H1 (cell line): ENCODE results near the gene FARS2. TPM values are rescaled to one million over a fixed set of nuclear protein-coding genes. Genes with fewer than 3 reads are reported as not detected.

ENCODE experiments used
- CTCF ChIA-PET: fragments of 300-600 bp; sonication (Branson Sonifier 250); formaldehyde crosslinking; loops from one replicate; lab custom pipeline; 2021; ENCODE audit not compliant: partially characterized antibody; lab: Charles Lee
- POLR2A ChIA-PET: fragments of 300-600 bp; sonication (Branson Sonifier 250); formaldehyde crosslinking; loops from one replicate; lab custom pipeline; 2021; ENCODE audit warnings: inconsistent platforms; ENCODE audit not compliant: partially characterized antibody; lab: Charles Lee
- DNase-seq, 2 experiments: peaks; one replicate each; pipeline versions ENCODE4 v3.0.0 to v3.0.0-alpha.2; 2010 to 2022; ENCODE audit warnings: low spot score in 2 of 2, low read depth in 1 of 2, mixed read lengths in 1 of 2
- FAIRE-seq: peaks from 2 replicates; lab custom pipeline; 2011; peaks lifted over from hg19 to GRCh38; lab: Jason Lieb, UNC
- H2AFZ ChIP-seq: 2 replicates; pipeline ENCODE4 v1.8.1; 2012; ENCODE audit warnings: low read length, inconsistent platforms
- H2AK5ac ChIP-seq: 2 replicates; pipeline ENCODE4 v1.6.1; 2013; ENCODE audit warnings: low read depth, low read length
- H2BK120ac ChIP-seq: replicated peaks from 2 replicates; pipeline ENCODE3; 2013; ENCODE audit warnings: low read depth, low read length, inconsistent platforms
- H2BK12ac ChIP-seq: 2 replicates; pipeline ENCODE4 v1.6.1; 2013; ENCODE audit warnings: low read depth, low read length
- H2BK15ac ChIP-seq: 2 replicates; pipeline ENCODE4 v1.6.1; 2013; ENCODE audit warnings: low read length
- H2BK20ac ChIP-seq: 2 replicates; pipeline ENCODE4 v1.6.1; 2013; ENCODE audit warnings: low read length
- H2BK5ac ChIP-seq: 2 replicates; pipeline ENCODE4 v1.6.1; 2013; ENCODE audit warnings: low read depth, low read length
- H3K14ac ChIP-seq: 2 replicates; pipeline ENCODE4 v1.6.1; 2013; ENCODE audit warnings: inconsistent platforms; ENCODE audit not compliant: insufficient read length
- H3K18ac ChIP-seq: 2 replicates; pipeline ENCODE4 v1.6.1; 2013; ENCODE audit warnings: low read length; ENCODE audit errors: extremely low read depth
- H3K23ac ChIP-seq: 2 replicates; pipeline ENCODE4 v1.6.1; 2013; ENCODE audit warnings: inconsistent platforms; ENCODE audit not compliant: insufficient read length
- H3K23me2 ChIP-seq: 2 replicates; pipeline ENCODE4 v1.6.1; 2013; ENCODE audit warnings: low read depth, low read length
- H3K27ac ChIP-seq: 2 replicates; pipeline ENCODE4 v1.6.1; 2011; ENCODE audit warnings: low read depth, low read length, inconsistent platforms
- H3K27me3 ChIP-seq, 4 experiments: replicated peaks in 1 of 4; 1 replicate in 1 of 4; 2 replicates in 3 of 4; pipeline versions ENCODE4 v1.6.1 to v1.8.1; 2011 to 2013; ENCODE audit warnings: low read length in 3 of 4, mild to moderate bottlenecking in 3 of 4, inconsistent platforms in 2 of 4, mixed read lengths in 2 of 4, moderate library complexity in 1 of 4; ENCODE audit not compliant: control insufficient read depth in 3 of 4, insufficient read depth in 3 of 4; ENCODE audit errors: extremely low read depth in 1 of 4
- H3K36me3 ChIP-seq, 4 experiments: 2 replicates each; pipeline versions ENCODE4 v1.6.1 to v1.8.1; 2011 to 2013; ENCODE audit warnings: mild to moderate bottlenecking in 4 of 4, low read length in 3 of 4, moderate library complexity in 2 of 4, control low read depth in 1 of 4, inconsistent platforms in 1 of 4; ENCODE audit not compliant: insufficient read depth in 4 of 4, control insufficient read depth in 2 of 4
- H3K4ac ChIP-seq: replicated peaks from 2 replicates; pipeline ENCODE3; 2013; ENCODE audit warnings: low read length, low read depth, mixed read lengths, inconsistent platforms; ENCODE audit not compliant: insufficient read length
- H3K4me1 ChIP-seq, 4 experiments: replicated peaks in 1 of 4; 1 replicate in 1 of 4; 2 replicates in 3 of 4; pipeline versions ENCODE4 v1.6.1 to v1.8.1; 2011 to 2013; ENCODE audit warnings: low read length in 3 of 4, inconsistent platforms in 2 of 4, mixed read lengths in 1 of 4; ENCODE audit not compliant: insufficient read depth in 4 of 4, control insufficient read depth in 3 of 4
- H3K4me2 ChIP-seq, 2 experiments: 2 replicates each; pipeline versions ENCODE4 v1.6.1 to v1.8.1; 2011 to 2013; ENCODE audit warnings: low read depth in 2 of 2, low read length in 2 of 2, control low read depth in 1 of 2, inconsistent platforms in 1 of 2, mild to moderate bottlenecking in 1 of 2; ENCODE audit not compliant: insufficient read depth in 1 of 2
- H3K4me3 ChIP-seq, 4 experiments: fragments of 200-600, 300-600 bp in 1 of 4; sonication (generic), shearing (Covaris generic), sonication (Bioruptor Twin) in 1 of 4; 2 replicates each; pipeline versions ENCODE4 v1.5.1 to v1.8.1; 2011 to 2016; ENCODE audit warnings: low read length in 4 of 4, low read depth in 3 of 4, control low read depth in 2 of 4, inconsistent platforms in 2 of 4, mild to moderate bottlenecking in 2 of 4, mixed read lengths in 1 of 4, moderate library complexity in 1 of 4; ENCODE audit not compliant: insufficient read depth in 2 of 4; ENCODE audit errors: extremely low read depth in 1 of 4
- H3K56ac ChIP-seq: replicated peaks from 2 replicates; pipeline ENCODE3; 2013; ENCODE audit warnings: low read depth, mild to moderate bottlenecking, mixed read lengths, low read length, inconsistent platforms; ENCODE audit not compliant: insufficient read length
- H3K79me1 ChIP-seq: 2 replicates; pipeline ENCODE4 v1.6.1; 2013; ENCODE audit warnings: low read depth, low read length, control low read depth
- H3K79me2 ChIP-seq, 2 experiments: 2 replicates each; pipeline versions ENCODE4 v1.6.1 to v1.8.1; 2012 to 2013; ENCODE audit warnings: low read length in 2 of 2, mild to moderate bottlenecking in 2 of 2, inconsistent platforms in 1 of 2; ENCODE audit not compliant: insufficient read depth in 2 of 2, control insufficient read depth in 1 of 2
- H3K9ac ChIP-seq, 4 experiments: replicated peaks in 1 of 4; 1 replicate in 1 of 4; 2 replicates in 3 of 4; pipeline versions ENCODE4 v1.6.1 to v1.8.1; 2011 to 2013; ENCODE audit warnings: low read depth in 3 of 4, low read length in 3 of 4, control low read depth in 2 of 4, mild to moderate bottlenecking in 2 of 4, moderate library complexity in 2 of 4, inconsistent platforms in 1 of 4; ENCODE audit errors: extremely low read depth in 1 of 4
- H3K9me3 ChIP-seq, 2 experiments: 2 replicates each; pipeline versions ENCODE4 v1.6.1 to v1.8.1; 2012 to 2013; ENCODE audit warnings: mild to moderate bottlenecking in 2 of 2, moderate library complexity in 2 of 2, control low read depth in 1 of 2, inconsistent platforms in 1 of 2, low read depth in 1 of 2, low read length in 1 of 2, mixed read lengths in 1 of 2; ENCODE audit not compliant: insufficient read depth in 2 of 2
- H4K20me1 ChIP-seq, 2 experiments: replicated peaks in 1 of 2; 2 replicates each; pipeline versions ENCODE3 to v1.8.1; 2011 to 2013; ENCODE audit warnings: inconsistent platforms in 2 of 2, low read length in 2 of 2, mild to moderate bottlenecking in 1 of 2; ENCODE audit not compliant: insufficient read depth in 2 of 2, control insufficient read depth in 1 of 2
- H4K5ac ChIP-seq: 2 replicates; pipeline ENCODE4 v1.6.1; 2013; ENCODE audit warnings: low read length, low read depth, mixed read lengths, inconsistent platforms; ENCODE audit not compliant: insufficient read length
- H4K8ac ChIP-seq: 2 replicates; pipeline ENCODE4 v1.8.0; 2013; ENCODE audit warnings: mild to moderate bottlenecking, moderate library complexity, low read length, inconsistent platforms; ENCODE audit not compliant: insufficient read depth; ENCODE audit errors: extremely low read depth
- H4K91ac ChIP-seq: replicated peaks from 2 replicates; pipeline ENCODE3; 2013; ENCODE audit warnings: low read length, mixed read lengths, inconsistent platforms; ENCODE audit not compliant: insufficient read length
- BACH1 ChIP-seq: IDR thresholded peaks from 2 replicates; pipeline ENCODE4 v1.6.1; 2012; ENCODE audit warnings: low read length, improper control_type of control experiment
- CBX5 ChIP-seq: fragments of 300-800, 300-1000 bp; sonication (generic); IDR thresholded peaks from 2 replicates; pipeline ENCODE4 v1.7.1; 2016; ENCODE audit warnings: antibody characterized with exemption, low read length, low read depth
- CHD1 ChIP-seq: IDR thresholded peaks from 2 replicates; pipeline ENCODE4 v1.6.1; 2012; ENCODE audit warnings: low read depth, low read length, improper control_type of control experiment
- EP300 ChIP-seq, 2 experiments: IDR thresholded peaks; 1 replicate in 1 of 2; 2 replicates in 1 of 2; pipeline ENCODE4 v1.6.1; 2011 to 2012; ENCODE audit warnings: low read depth in 2 of 2, low read length in 2 of 2, mild to moderate bottlenecking in 2 of 2, borderline replicate concordance in 1 of 2, inconsistent platforms in 1 of 2, moderate library complexity in 1 of 2
- FOSL1 ChIP-seq: IDR thresholded peaks from 2 replicates; pipeline ENCODE4 v1.6.1; 2011; ENCODE audit warnings: mild to moderate bottlenecking, low read depth, low read length, moderate library complexity; ENCODE audit not compliant: insufficient read depth
- JUND ChIP-seq: IDR thresholded peaks from 2 replicates; pipeline ENCODE4 v1.6.1; 2011; ENCODE audit warnings: mild to moderate bottlenecking, improper control_type of control experiment, low read length
- MAFK ChIP-seq: IDR thresholded peaks from 2 replicates; pipeline ENCODE4 v1.6.1; 2012; ENCODE audit warnings: low read depth, mild to moderate bottlenecking, improper control_type of control experiment, low read length
- SP2 ChIP-seq: IDR thresholded peaks from 2 replicates; pipeline ENCODE4 v1.6.1; 2012; ENCODE audit warnings: mild to moderate bottlenecking, low read length, inconsistent platforms
- ZNF274 ChIP-seq: IDR thresholded peaks from 2 replicates; pipeline ENCODE4 v1.7.0; 2012; ENCODE audit warnings: low read length, borderline replicate concordance; ENCODE audit errors: extremely low read depth
- WGBS, 2 experiments: shearing (Covaris generic) in 1 of 2; methylation state at CpG; one replicate each; pipeline versions ENCODE4 v1.1.6 to v1.1.7; 2013 to 2015; ENCODE audit warnings: low lambda C conversion rate in 2 of 2, mixed read lengths in 2 of 2, inconsistent platforms in 1 of 2, low coverage in 1 of 2, missing lambda C conversion rate in 1 of 2; ENCODE audit not compliant: insufficient replicate concordance in 2 of 2, insufficient coverage in 1 of 2, insufficient read length in 1 of 2; ENCODE audit errors: extremely low coverage in 1 of 2, missing lambda C conversion rate in 1 of 2; 5-methylcytosine and 5-hydroxymethylcytosine counted together
- polyA plus RNA-seq, 7 experiments: library from polyadenylated mRNA; depleted of rRNA in 3 of 7; stranded (reverse) in 5 of 7; unstranded in 2 of 7; fragments of >200 nt in 5 of 7; fragments of 200-250 nt in 2 of 7; gene quantifications; 1 replicate in 5 of 7; 2 replicates in 1 of 7; 4 replicates in 1 of 7; pipeline versions ENCODE4 v1.2.1 to v1.2.3, GENCODE V29; 2011 to 2013; ENCODE audit warnings: missing spikeins in 2 of 7, mixed read lengths in 2 of 7
- total RNA-seq: library from RNA; stranded (reverse); fragmentation: NEBNext Ultra II Directional; extraction: Animal tissue kit (Norgen Biotek cat#: 25700); gene quantifications from 2 replicates; pipeline ENCODE4 v1.2.1, GENCODE V29; 2021

FARS2 gene
- total and polyA plus RNA-seq, 2 of the 8 experiments (the other 6 are each of a cell fraction or from before 2014, with no cell fraction given) = 11.7 to 14.4 TPM

GRCh38 chr6:5334341-5334740 lies 73.0 kb downstream of the FARS2 start:
- FAIRE-seq = no peak
- H3K79me2 ChIP-seq = peaks cover 0 to 2% of the 10 kb centered on the region in 2 experiments; a peak in 1 of 4 replicates
- no peak overlapping the region for H2BK12ac ChIP-seq
- H3K4me1 ChIP-seq = no peaks in the 10 kb centered on the region
- TF ChIP-seq SP2 = no peak
- no peak for TF ChIP-seq CBX5
- no peak for TF ChIP-seq MAFK
- TF ChIP-seq FOSL1 = no peak
- TF ChIP-seq EP300 (IDR thresholded peaks at IDR 0.05; ENCODE audit: borderline replicate concordance in 1 of 2, low read depth in 2 of 2, low read length in 2 of 2) = no peak
- no peak for TF ChIP-seq ZNF274
- TF ChIP-seq CHD1 = no peak
- TF ChIP-seq JUND = no peak
- no peak for TF ChIP-seq BACH1
- no peaks in the 10 kb centered on the region for H3K36me3 ChIP-seq
- no peak overlapping the region for H2AK5ac ChIP-seq
- no peaks in the 10 kb centered on the region for H3K79me1 ChIP-seq
- H2BK120ac ChIP-seq = no peak overlapping the region
- H4K8ac ChIP-seq = no peak overlapping the region
- no peak overlapping the region for H3K14ac ChIP-seq
- ChIA-PET CTCF (interaction anchor here (0.9 to 1.4 kb wide), 2 partner anchors 31 to 154 kb away, joined by 3 to 5 read pairs; no protein-coding TSS in a partner anchor), POLR2A (no interaction called here)
- peaks cover 2% of the 10 kb centered on the region in 2 experiments for H4K20me1 ChIP-seq
- no peak overlapping the region for H3K4ac ChIP-seq
- no peak overlapping the region for H3K4me2 ChIP-seq
- no peak overlapping the region for H3K23ac ChIP-seq
- H4K91ac ChIP-seq = no peak overlapping the region
- no peak overlapping the region for H2BK15ac ChIP-seq
- no peaks in the 10 kb centered on the region for H3K9me3 ChIP-seq
- H3K4me3 ChIP-seq = no peak overlapping the region
- no peak overlapping the region for H3K9ac ChIP-seq
- no peak overlapping the region for H3K18ac ChIP-seq
- H3K27ac ChIP-seq = no peak overlapping the region
- H2BK20ac ChIP-seq = no peak overlapping the region
- no peak overlapping the region for H3K56ac ChIP-seq
- H3K27me3 ChIP-seq = no peaks in the 10 kb centered on the region
- no peak overlapping the region for H2AFZ ChIP-seq
- H3K23me2 ChIP-seq = no peaks in the 10 kb centered on the region
- no peak overlapping the region for H2BK5ac ChIP-seq
- WGBS, 2 experiments = 96% methylated on average over 1 of the region's 1 CpG; no CpG with 5 or more reads in 1 of the 2 experiments
- no peak overlapping the region for H4K5ac ChIP-seq
- no peak for DNase-seq
